ENCODE results near the gene PPFIBP1. TPM values are rescaled to one million over a fixed set of nuclear protein-coding genes. Genes with fewer than 3 reads are reported as not detected.
A peak's percentile ranks its signal among the peaks of the same experiment; 100 is the strongest.

PPFIBP1 gene
- total RNA-seq, 2 donors from 2014 or later = 98.5 to 213 TPM

GRCh38 chr12:27644158-27644845 is 120.3 kb downstream of the PPFIBP1 start:
- H3K27ac ChIP-seq (ENCODE audit: low read depth, low read length) = no peak overlapping the region
- Mint-ChIP-seq H3K27me3 (ENCODE audit: insufficient read depth) (no peaks in the 10 kb centered on the region), H3K27ac (peak overlapping the region; percentile 22), H3K9me3 (no peaks in the 10 kb centered on the region), H3K4me1 (peaks cover 32% of the 10 kb centered on the region), H3K36me3 (ENCODE audit: low read depth) (peaks cover 54% of the 10 kb centered on the region), H3K4me3 (no peak overlapping the region)
- DNase-seq = no peak
- peaks cover 5% of the 10 kb centered on the region for H3K4me1 ChIP-seq (ENCODE audit: control insufficient read depth, insufficient read depth, low read length)
- 70 to 75% methylated on average over 2 to 3 of the region's 4 CpGs for WGBS, 2 experiments (ENCODE audit: insufficient coverage in 1 of 2, insufficient read length in 1 of 2)
- H3K4me3 ChIP-seq (ENCODE audit: low read length) = no peak overlapping the region
- H3K9me3 ChIP-seq (ENCODE audit: control insufficient read depth, low read length) = no peaks in the 10 kb centered on the region
- no peak for TF ChIP-seq CTCF (conservative IDR thresholded peaks at IDR 0.05)
- peaks cover 31% of the 10 kb centered on the region for H3K36me3 ChIP-seq (ENCODE audit: control insufficient read depth, insufficient read depth, low read length)
- H3K9ac ChIP-seq (ENCODE audit: extremely low read depth, low read length, poor library complexity, severe bottlenecking) = no peak overlapping the region
- no peaks in the 10 kb centered on the region for H3K27me3 ChIP-seq (ENCODE audit: control insufficient read depth, insufficient read depth, low read length, poor library complexity, severe bottlenecking)

- H3K27ac Mint-ChIP-seq = no peak overlapping the region
- no peak overlapping the region for H3K4me3 Mint-ChIP-seq
- peaks cover 63% of the 10 kb centered on the region for H3K36me3 Mint-ChIP-seq (ENCODE audit: low read depth)
- H3K4me1 Mint-ChIP-seq = peaks cover 23% of the 10 kb centered on the region
- no peak for DNase-seq
- Histone ChIP-seq H3K9me3 (ENCODE audit: control insufficient read depth, low read length) (no peaks in the 10 kb centered on the region), H3K4me1 (ENCODE audit: control insufficient read depth, insufficient read depth, low read length) (peaks cover 6% of the 10 kb centered on the region), H3K27me3 (ENCODE audit: control insufficient read depth, insufficient read depth, low read length, poor library complexity, severe bottlenecking) (no peaks in the 10 kb centered on the region), H3K9ac (ENCODE audit: extremely low read depth, low read length, poor library complexity, severe bottlenecking) (no peak overlapping the region), H3K4me3 (ENCODE audit: low read length) (no peak overlapping the region), H3K36me3 (ENCODE audit: control insufficient read depth, insufficient read depth, low read length) (peaks cover 43% of the 10 kb centered on the region), H3K27ac (ENCODE audit: low read depth, low read length) (no peak overlapping the region)
- H3K27me3 Mint-ChIP-seq (ENCODE audit: insufficient read depth) = no peaks in the 10 kb centered on the region
- H3K9me3 Mint-ChIP-seq = no peaks in the 10 kb centered on the region
- 90 to 95% methylated on average over 2 to 3 of the region's 3 CpGs for WGBS, 2 experiments (ENCODE audit: insufficient coverage in 1 of 2, insufficient read length in 1 of 2)
- no peak for TF ChIP-seq CTCF (conservative IDR thresholded peaks at IDR 0.05)
Observed at GRCh38 chr12:27645671-27646070, 121.7 kb downstream of the PPFIBP1 start.

- H3K4me1 ChIP-seq (ENCODE audit: control insufficient read depth, insufficient read depth, low read length) = peaks cover 6% of the 10 kb centered on the region
- TF ChIP-seq CTCF (conservative IDR thresholded peaks at IDR 0.05) = no peak
- no peak overlapping the region for H3K9ac ChIP-seq (ENCODE audit: extremely low read depth, low read length, poor library complexity, severe bottlenecking)
- H3K27me3 ChIP-seq (ENCODE audit: control insufficient read depth, insufficient read depth, low read length, poor library complexity, severe bottlenecking) = no peaks in the 10 kb centered on the region
- WGBS, 2 experiments (ENCODE audit: insufficient coverage in 1 of 2, insufficient read length in 1 of 2) = 53% methylated on average over 2 of the region's 2 CpGs; no CpG with 5 or more reads in 1 of the 2 experiments
- H3K27ac Mint-ChIP-seq = no peak overlapping the region
- H3K4me1 Mint-ChIP-seq = peaks cover 23% of the 10 kb centered on the region
- no peaks in the 10 kb centered on the region for H3K9me3 ChIP-seq (ENCODE audit: control insufficient read depth, low read length)
- no peak overlapping the region for H3K4me3 Mint-ChIP-seq
- DNase-seq = no peak
- no peaks in the 10 kb centered on the region for H3K27me3 Mint-ChIP-seq (ENCODE audit: insufficient read depth)
- no peaks in the 10 kb centered on the region for H3K9me3 Mint-ChIP-seq
- H3K36me3 Mint-ChIP-seq (ENCODE audit: low read depth) = peaks cover 65% of the 10 kb centered on the region
- H3K36me3 ChIP-seq (ENCODE audit: control insufficient read depth, insufficient read depth, low read length) = peaks cover 48% of the 10 kb centered on the region
- H3K27ac ChIP-seq (ENCODE audit: low read depth, low read length) = no peak overlapping the region
- H3K4me3 ChIP-seq (ENCODE audit: low read length) = no peak overlapping the region
Observed at GRCh38 chr12:27646149-27646548, 122.1 kb downstream of the PPFIBP1 start.
